ENCODE measurements around the gene USP36.
"Not testable (repeated sequence)": the region's sequence is repeated elsewhere in the genome, so short reads cannot be mapped to it uniquely, and the experiment has no call there.

The USP36 gene

DNA sequence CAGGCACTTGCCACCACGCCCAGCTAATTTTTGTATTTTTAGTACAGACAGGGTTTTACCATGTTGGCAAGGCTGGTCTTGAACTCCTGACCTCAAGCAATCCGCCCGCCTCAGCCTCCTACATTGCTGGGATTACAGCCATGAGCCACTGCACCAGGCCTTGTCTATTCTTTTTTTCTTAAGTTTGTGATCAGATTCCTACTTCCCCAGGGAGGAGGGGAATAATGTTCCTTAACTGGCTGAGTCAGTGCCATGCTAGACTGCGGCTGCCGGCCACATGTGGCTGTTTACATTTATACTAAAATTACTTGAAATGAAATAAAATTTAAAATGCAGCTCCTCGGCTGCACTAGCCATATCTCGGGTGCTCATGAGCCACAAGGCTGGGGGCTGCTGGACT, 27.8 kb upstream of the USP36 start:
- TF ChIP-seq, protein P1, sequence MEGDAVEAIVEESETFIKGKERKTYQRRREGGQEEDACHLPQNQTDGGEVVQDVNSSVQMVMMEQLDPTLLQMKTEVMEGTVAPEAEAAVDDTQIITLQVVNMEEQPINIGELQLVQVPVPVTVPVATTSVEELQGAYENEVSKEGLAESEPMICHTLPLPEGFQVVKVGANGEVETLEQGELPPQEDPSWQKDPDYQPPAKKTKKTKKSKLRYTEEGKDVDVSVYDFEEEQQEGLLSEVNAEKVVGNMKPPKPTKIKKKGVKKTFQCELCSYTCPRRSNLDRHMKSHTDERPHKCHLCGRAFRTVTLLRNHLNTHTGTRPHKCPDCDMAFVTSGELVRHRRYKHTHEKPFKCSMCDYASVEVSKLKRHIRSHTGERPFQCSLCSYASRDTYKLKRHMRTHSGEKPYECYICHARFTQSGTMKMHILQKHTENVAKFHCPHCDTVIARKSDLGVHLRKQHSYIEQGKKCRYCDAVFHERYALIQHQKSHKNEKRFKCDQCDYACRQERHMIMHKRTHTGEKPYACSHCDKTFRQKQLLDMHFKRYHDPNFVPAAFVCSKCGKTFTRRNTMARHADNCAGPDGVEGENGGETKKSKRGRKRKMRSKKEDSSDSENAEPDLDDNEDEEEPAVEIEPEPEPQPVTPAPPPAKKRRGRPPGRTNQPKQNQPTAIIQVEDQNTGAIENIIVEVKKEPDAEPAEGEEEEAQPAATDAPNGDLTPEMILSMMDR (IDR thresholded peaks at IDR 0.05; ENCODE audit: borderline replicate concordance, insufficient read depth, low read depth, low read length) = no peak

DNA sequence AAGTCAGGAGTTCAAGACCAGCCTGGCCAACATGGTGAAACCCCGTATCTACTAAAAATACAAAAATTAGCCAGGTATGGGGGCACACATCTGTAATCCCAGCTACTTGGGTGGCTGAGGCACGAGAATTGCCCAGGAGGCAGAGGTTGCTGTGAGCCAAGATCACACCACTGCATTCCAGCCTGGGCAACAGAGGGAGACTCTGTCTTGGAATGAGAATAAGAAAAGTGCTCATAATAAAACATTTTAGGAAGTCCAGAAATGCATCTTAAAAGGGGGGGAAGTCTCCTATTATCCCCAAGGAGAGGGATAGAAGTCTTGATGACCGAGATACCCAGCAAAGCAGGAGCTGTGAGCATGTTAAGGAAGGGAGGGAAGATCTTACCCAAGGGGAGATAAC, 26.4 kb upstream of the USP36 start:
- not testable (repeated sequence) for H3K4me3 ChIP-seq (ENCODE audit: low read depth, low read length)

More for the DNA sequence above, 27.8 kb upstream of the USP36 start:
- no peak overlapping the region for H3K4me3 ChIP-seq (ENCODE audit: low read depth, low read length)

DNA sequence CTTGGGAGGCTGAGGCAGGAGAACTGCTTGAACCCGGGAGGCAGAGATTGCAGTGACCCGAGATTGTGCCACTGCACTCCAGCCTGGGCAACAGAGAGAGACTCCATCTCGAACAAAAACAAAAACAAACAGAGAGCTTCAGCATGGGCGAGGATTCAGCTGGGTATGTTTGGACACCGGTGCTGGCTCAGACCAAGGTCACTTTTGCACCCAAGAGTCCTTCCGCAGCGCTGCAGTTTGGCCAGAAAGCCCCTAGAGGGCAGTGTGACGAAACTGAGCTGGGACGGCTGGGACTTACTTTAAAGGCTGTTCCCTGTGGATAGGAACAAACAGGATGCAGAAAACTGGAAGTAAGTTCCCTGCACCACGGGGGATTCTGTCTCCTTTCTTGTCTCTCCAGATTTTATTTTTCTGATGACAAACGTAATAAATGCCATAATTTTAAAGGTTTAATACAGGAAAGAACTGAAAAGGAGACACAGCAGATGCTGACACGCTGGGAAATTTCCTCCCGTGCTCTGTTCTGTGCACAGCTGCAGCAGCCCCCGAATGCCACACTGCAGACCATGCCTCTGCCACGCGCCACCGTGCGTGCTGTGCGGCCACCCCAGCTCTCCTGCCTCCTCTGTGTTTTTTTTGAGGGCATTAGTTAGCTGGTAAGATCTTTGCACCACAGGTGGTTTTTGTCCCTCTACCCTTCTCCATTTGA, 25.2 kb upstream of the USP36 start:
- H3K4me3 ChIP-seq (ENCODE audit: low read depth, low read length) = no peak overlapping the region
- TF ChIP-seq, protein P1 (IDR thresholded peaks at IDR 0.05; ENCODE audit: borderline replicate concordance, insufficient read depth, low read depth, low read length) = peak; percentile 90

DNA sequence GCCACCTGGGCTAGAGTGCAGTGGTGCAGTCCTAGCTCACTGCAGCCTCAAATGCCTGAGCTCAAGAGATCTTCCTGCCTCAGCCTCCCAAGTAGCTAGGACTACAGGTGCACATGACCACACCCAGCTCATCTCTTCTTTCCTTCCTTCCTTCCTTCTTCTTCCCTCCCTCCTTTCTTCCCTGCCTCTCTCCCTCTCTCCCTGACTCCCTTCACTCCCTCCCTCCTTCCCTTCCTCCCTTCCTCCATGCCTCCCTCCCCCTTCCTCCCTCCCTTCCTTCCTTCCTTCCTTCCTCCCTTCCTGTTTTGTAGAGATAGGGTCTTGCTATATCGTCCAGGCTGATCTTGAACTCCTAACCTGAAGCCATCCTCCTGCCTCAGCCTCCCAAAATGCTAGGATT, 23.5 kb upstream of the USP36 start:
- no peak overlapping the region for H3K4me3 ChIP-seq (ENCODE audit: low read depth, low read length)
- TF ChIP-seq, protein P1 (IDR thresholded peaks at IDR 0.05; ENCODE audit: borderline replicate concordance, insufficient read depth, low read depth, low read length) = no peak

DNA sequence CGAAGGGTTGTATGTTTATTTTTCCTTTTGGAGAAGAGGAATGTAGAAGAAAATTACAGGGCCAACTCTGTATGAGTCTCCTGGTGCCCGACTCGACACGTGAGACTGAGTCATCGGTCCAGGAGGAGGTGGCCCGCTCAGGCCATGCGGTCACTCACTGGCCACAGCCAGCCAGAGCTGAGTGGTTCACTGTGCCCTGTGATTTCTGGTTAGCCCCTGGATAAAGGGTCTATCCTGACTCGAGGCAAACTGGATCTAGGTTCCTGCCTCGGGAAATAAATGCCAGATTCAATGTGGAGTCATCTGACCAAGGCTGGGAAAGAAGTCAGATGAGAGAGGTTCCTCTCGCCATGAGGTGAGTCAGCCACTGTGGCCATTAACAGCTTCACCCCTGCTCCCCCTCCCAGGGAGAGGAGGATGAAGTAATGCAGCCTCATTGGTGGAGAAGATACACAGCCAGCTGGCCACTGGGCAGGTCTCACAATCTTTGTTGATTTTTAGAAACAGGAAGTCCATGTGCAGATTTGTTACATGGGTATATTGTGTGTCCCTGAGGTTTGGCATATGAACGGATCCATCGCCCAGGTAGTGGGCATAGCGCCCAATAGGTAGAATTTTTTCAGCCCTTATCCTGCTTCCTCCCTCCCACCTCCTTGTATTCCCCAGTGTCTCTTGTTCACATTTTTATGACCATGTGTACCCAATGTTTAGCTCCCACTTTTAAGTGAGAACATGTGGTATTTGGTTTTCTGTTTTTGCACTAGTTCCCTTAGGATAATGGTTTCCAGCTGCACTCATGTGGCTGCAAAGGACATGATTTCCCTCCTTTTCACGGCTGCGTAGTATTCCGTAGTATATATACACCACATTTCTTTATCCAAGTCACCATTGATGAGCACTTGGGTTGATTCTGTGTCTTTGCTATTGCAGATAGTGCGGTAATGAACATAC, 21.7 kb upstream of the USP36 start:
- TF ChIP-seq, protein P1 (IDR thresholded peaks at IDR 0.05; ENCODE audit: borderline replicate concordance, insufficient read depth, low read depth, low read length) = no peak
- H3K4me3 ChIP-seq (ENCODE audit: low read depth, low read length) = no peak overlapping the region

DNA sequence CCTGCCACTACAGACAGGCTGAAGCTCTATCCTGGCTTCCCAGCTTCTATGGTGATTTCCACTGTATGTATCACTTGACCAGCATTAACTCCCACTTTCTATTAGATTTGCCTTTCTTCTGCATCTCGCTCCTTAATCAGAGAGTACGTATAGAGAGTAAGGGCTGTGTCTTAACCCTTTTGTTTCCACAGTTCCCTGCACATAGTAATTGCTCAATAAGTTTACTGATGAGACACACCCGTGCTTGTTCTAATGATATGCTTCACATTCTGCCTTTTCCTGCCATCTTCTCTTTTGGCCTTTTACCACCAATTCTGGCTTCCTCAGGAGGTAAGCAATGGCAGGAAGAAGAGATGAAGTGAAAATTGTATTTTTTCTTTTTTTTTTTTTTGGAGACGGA, 20.6 kb upstream of the USP36 start:
- TF ChIP-seq, protein P1 (IDR thresholded peaks at IDR 0.05; ENCODE audit: borderline replicate concordance, insufficient read depth, low read depth, low read length) = no peak
- no peak overlapping the region for H3K4me3 ChIP-seq (ENCODE audit: low read depth, low read length)

DNA sequence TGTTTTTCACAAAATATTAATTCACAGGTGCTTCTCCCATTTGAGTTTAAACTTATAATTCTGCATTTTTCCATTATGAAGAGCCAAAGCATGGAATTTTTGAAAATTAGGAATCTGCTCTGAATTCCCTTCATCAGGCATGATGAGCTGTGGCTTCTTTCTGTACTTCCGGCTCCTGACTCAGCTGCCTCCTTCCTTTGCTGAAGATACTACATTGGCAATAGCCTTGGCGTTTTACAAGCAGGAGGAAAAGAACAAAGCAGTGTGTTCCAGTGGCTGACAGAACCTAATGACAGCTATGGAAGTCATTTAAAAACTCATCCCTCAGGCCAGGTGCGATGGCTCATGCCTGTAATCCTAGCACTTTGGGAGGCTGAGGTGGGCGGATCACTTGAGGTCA, 18.4 kb upstream of the USP36 start:
- TF ChIP-seq, protein P1 (IDR thresholded peaks at IDR 0.05; ENCODE audit: borderline replicate concordance, insufficient read depth, low read depth, low read length) = no peak
- no peak overlapping the region for H3K4me3 ChIP-seq (ENCODE audit: low read depth, low read length)
